Activated CD4-positive, alpha-beta T cell treated with anti-CD3 and anti-CD28 coated beads for 48 hours (primary cell): ENCODE measurements around the gene KRT38.

Source experiments
- DNase-seq: peaks from one replicate; pipeline ENCODE4 v3.0.0-alpha.2; 2020

Gene KRT38

GRCh38 chr17:41393294-41393693, 47.5 kb downstream of the KRT38 start:
- DNase-seq, result no peak

GRCh38 chr17:41392278-41392677, 48.5 kb downstream of the KRT38 start:
- no peak for DNase-seq

- DNase-seq, result no peak
Measured at GRCh38 chr17:41391535-41391934, 49.2 kb downstream of the KRT38 start.

- no peak for DNase-seq
Measured at GRCh38 chr17:41390411-41390938, 50.3 kb downstream of the KRT38 start.

GRCh38 chr17:41387670-41388069, 53.1 kb downstream of the KRT38 start:
- DNase-seq, result no peak

- DNase-seq, result no peak
Measured at GRCh38 chr17:41386227-41386626, 54.6 kb downstream of the KRT38 start.
